GM19468 (cell line): Measurements from ENCODE around the gene LLCFC1.

Experiments used
- ATAC-seq: cut with Tn5 transposase; IDR thresholded peaks from one replicate; pipeline ENCODE4 v1.9.1; 2021; ENCODE audit warnings: mild to moderate bottlenecking, moderate library complexity, moderate number of reproducible peaks; ENCODE audit not compliant: unreplicated experiment; ENCODE audit errors: extremely low read depth

The LLCFC1 gene

GRCh38 chr7:142908921-142909890, 30.1 kb upstream of the LLCFC1 start:
- ATAC-seq, result no peak

GRCh38 chr7:142910031-142910433, 29.3 kb upstream of the LLCFC1 start:
- ATAC-seq, result no peak

- no peak for ATAC-seq
Measured at GRCh38 chr7:142910481-142910880, 28.8 kb upstream of the LLCFC1 start.

- no peak for ATAC-seq
Measured at GRCh38 chr7:142913051-142913450, 26.2 kb upstream of the LLCFC1 start.

GRCh38 chr7:142913566-142913965, 25.7 kb upstream of the LLCFC1 start:
- ATAC-seq, result no peak

- ATAC-seq, result no peak
Measured at GRCh38 chr7:142914121-142914520, 25.2 kb upstream of the LLCFC1 start.

GRCh38 chr7:142915315-142915714, 24.0 kb upstream of the LLCFC1 start:
- no peak for ATAC-seq

GRCh38 chr7:142916508-142916907, 22.8 kb upstream of the LLCFC1 start:
- ATAC-seq, result no peak

GRCh38 chr7:142917447-142917846, 21.8 kb upstream of the LLCFC1 start:
- no peak for ATAC-seq

GRCh38 chr7:142918901-142919300, 20.4 kb upstream of the LLCFC1 start:
- ATAC-seq, result no peak

- no peak for ATAC-seq
Measured at GRCh38 chr7:142919656-142920055, 19.6 kb upstream of the LLCFC1 start.

GRCh38 chr7:142923391-142923790, 15.9 kb upstream of the LLCFC1 start:
- ATAC-seq, result no peak

GRCh38 chr7:142925413-142925812, 13.9 kb upstream of the LLCFC1 start:
- ATAC-seq, result no peak

GRCh38 chr7:142927085-142927745, 12.1 kb upstream of the LLCFC1 start:
- no peak for ATAC-seq

- no peak for ATAC-seq
Measured at GRCh38 chr7:142927949-142928348, 11.3 kb upstream of the LLCFC1 start.

- no peak for ATAC-seq
Measured at GRCh38 chr7:142930126-142930730, 9.1 kb upstream of the LLCFC1 start.

GRCh38 chr7:142932386-142933091, 6.7 kb upstream of the LLCFC1 start:
- ATAC-seq, result no peak

GRCh38 chr7:142933092-142933475, 6.2 kb upstream of the LLCFC1 start:
- ATAC-seq, result no peak

GRCh38 chr7:142933624-142934023, 5.7 kb upstream of the LLCFC1 start, which contains the start of gene TRPV5:
Gene TRPV5 (minus strand): TSS chr7:142933746. CDS start chr7:142933459, 287 bp downstream.
- ATAC-seq, result no peak

- no peak for ATAC-seq
Measured at GRCh38 chr7:142934056-142934455, 5.2 kb upstream of the LLCFC1 start.
